ENCODE data around the gene SPPL3.
A peak's percentile ranks its signal among the peaks of the same experiment; 100 is the strongest.

SPPL3 gene

DNA sequence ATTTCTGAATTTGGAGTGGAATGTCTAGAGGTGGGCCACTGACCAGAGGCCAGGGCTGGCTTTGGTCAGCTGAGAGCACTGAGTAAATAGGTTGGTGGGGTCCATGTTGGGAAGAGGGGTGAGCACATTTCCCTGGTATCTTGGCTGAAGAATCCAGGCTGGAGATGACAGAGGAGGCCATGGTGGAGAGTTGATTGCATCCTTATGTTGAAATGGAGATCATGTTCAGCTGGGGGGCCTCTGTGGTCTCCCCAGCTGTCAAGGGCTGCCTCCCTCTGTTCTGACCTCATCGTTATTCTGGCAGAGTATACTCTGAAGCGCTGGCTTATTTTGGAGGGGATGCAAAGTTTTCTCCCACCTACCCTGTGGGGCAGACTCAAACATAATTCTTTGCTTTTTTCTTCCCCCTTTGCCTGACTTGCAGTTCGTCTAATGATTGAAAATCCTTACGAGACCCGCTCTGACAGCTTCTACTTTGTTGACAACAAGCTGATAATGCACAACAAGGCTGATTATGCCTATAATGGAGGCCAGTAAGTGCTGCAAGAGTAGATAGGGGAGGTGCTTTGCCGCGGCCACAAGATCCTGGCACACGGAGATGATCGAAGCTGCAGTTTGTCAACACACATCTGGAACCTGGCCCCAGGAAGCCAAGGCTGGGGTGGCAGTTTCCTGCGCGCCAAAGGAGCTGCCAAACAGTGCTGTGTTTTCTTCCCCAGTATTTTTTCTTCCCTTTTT, 184.5 kb downstream of the SPPL3 start:
- no peak for DNase-seq

DNA sequence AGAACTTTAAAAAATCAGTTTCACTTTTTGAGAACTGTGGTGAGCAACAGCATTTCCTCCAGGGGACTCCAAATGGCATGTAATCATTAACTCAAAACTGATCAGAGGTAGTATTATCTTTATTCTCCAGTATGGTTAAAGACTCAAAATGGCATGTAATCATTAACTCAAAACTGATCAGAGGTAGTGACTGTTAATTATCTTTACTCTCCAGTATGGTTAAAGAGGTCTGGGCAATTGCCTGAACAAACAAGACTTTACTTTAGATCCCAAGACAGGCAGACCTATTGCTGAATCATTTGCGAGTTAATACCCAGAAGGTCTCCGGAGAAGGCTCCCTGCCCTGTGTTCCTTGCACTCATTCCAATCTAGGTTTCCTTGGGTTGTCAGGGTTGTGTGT, 185.1 kb downstream of the SPPL3 start:
- no peak for DNase-seq

DNA sequence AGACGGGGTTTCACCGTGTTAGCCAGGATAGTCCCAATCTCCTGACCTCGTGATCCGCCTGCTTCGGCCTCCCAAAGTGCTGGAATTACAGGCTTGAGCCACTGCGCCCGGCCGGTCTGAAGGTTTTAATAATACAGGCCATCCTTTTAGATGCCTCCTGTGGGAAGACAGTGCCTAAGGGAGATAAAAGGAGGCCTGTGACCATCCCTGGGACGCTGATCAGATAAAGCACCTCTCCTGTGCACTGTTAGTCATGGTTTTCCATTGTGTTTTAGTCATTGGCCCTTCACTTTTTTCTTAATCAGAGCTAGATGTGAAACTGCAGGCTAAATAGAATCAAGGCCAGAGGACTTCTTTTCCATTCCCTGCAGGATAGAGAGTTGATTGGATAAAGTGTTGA, 186.1 kb downstream of the SPPL3 start:
- no peak for DNase-seq

DNA sequence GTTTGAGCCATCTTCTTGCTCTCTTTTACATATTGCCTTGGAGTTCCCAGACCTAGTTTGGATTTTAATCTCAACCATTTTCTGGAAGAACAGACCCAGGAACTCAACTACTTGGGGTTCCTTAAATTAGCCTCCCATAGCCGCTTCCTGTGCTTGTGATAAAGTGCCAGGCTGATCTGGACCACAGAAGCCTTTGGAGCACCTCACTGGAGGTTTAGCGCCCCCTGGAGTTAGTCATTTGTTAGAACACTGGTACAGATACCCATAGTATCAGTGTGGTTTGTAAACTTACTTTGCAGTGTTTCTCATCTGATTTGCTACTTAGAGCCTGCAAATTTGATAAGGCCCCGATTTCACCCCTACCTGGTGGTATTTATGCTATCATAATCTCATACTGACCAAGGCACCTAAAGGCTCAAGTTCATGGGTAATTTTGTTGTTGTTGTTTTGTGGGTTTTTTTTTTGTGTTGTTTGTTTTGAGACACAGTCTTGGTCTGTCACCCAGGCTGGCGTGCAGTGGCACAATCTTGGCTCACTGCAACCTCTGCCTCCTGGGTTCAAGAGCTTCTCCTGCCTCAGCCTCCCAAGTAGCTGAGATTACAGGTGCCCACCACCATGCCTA, 190.2 kb downstream of the SPPL3 start:
- DNase-seq = peak; percentile 83

DNA sequence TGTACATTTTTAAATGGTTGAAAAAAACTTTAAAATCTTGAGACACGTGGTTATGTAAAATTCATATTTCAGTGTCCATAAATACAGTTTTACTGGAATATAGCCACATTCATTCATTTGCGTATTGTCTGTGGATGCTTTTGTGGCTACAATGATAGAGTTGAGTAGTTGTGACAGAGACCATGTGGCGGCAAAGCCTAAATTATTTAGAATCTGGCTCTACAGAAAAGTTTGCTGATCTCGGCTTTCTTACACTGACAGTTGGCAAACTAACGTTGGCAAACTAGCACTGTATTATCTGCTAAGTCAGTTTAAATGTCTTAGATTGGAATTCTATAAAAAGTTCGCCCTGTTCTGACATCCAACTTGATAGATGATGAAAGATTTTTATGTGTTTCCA, 191.5 kb downstream of the SPPL3 start:
- no peak for DNase-seq

All from MV-4-11 (cell line).